Renal cortical epithelial cell (primary cell): ENCODE measurements around the gene ADGRL3. TPM values are rescaled to one million over a fixed set of nuclear protein-coding genes. Genes with fewer than 3 reads are reported as not detected.

Experiments used
- DNase-seq: peaks from one replicate; pipeline ENCODE4 v3.0.0-alpha.2; 2011; ENCODE audit warnings: low read depth
- total RNA-seq: library from RNA; depleted of rRNA; stranded (reverse); fragments of >200 nt; gene quantifications from 2 replicates; pipeline ENCODE4 v1.2.3, GENCODE V29; 2014

ADGRL3 gene
- total RNA-seq, 1 donor from 2014 or later: 5.3 TPM

DNA sequence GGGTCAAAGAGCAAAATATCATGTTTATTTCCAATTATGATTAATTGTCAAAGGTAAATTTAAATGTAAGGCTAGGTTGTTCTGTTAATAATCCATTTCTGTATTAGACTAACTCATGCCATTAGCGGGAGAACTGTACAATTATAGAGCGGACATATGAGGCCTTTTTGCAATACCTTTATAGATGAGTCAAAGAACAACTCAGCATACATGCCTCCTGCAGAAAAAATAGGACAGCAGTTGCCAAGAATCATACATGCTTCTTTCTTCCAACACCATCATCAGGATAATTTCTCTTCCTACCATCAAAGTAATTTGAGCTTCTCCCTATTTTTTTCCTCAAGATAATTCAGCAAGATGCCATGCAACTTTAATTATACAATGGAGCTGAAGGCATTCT is 917.8 kb downstream of the ADGRL3 start:
- DNase-seq: no peak

- no peak for DNase-seq
Measured at GRCh38 chr4:62118558-62118957, 918.4 kb downstream of the ADGRL3 start.

DNA sequence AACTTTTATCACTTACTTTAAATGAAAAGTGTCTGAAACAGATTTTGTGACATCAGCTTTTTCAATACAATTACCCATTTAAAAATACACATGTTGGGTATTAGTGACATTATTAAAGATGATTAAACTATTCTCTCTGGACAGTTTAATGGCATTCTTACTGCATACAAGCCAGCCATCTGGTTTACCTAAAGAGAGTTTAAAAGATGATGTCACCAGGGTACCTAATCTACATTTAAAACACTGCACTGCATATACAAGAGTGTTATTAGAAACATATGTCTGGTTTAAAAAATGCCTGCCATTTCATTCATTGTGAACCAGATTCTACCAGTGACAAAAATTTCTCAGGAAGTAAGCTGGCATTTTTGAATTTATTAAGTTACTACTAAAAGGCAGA is 919.1 kb downstream of the ADGRL3 start:
- DNase-seq: no peak

- DNase-seq: no peak
Measured at GRCh38 chr4:62126064-62126732, 926.1 kb downstream of the ADGRL3 start.
